ENCODE measurements around the gene KANSL3.

GRCh38 chr2:96668771-96669170 is 30.7 kb upstream of the KANSL3 start:
- TF ChIP-seq CTCF (conservative IDR thresholded peaks at IDR 0.05 in 1 of 2, IDR thresholded peaks at IDR 0.05 in 1 of 2; ENCODE audit: low read depth in 1 of 2, low read length in 2 of 2), result no peak
- no peak for TF ChIP-seq EZH2 (IDR thresholded peaks at IDR 0.05; ENCODE audit: low read length, missing control alignments)

Measured in fibroblast of lung (primary cell).